Loucy (cell line): ENCODE data around the gene SORCS2.

Experiments used
- H2AFZ ChIP-seq: fragments of 200-600 bp; sonication (generic); 2 replicates; pipeline ENCODE4 v1.6.0; 2016; ENCODE audit warnings: antibody characterized with exemption, mild to moderate bottlenecking, low read length, moderate library complexity
- H3F3A ChIP-seq: fragments of 200-600 bp; 2 replicates; pipeline ENCODE4 v1.6.0; 2016; ENCODE audit warnings: antibody characterized with exemption, low read depth, mild to moderate bottlenecking
- H3K27me3 ChIP-seq: fragments of 200-600 bp; sonication (generic); 2 replicates; pipeline ENCODE4 v1.6.1; 2014; ENCODE audit warnings: low read length, mild to moderate bottlenecking; ENCODE audit not compliant: insufficient read depth, poor library complexity, severe bottlenecking
- H3K36me3 ChIP-seq: fragments of 200-600 bp; sonication (generic); 2 replicates; pipeline ENCODE4 v1.6.1; 2016; ENCODE audit warnings: low read length; ENCODE audit not compliant: insufficient read depth
- H3K4me1 ChIP-seq: fragments of 200-600 bp; sonication (generic); 2 replicates; pipeline ENCODE4 v1.5.1; 2014; ENCODE audit warnings: low read length, mild to moderate bottlenecking; ENCODE audit not compliant: insufficient read depth, poor library complexity, severe bottlenecking
- H3K4me2 ChIP-seq: fragments of 200-600 bp; sonication (generic); 2 replicates; pipeline ENCODE4 v1.6.0; 2014; ENCODE audit warnings: antibody characterized with exemption, low read length, low read depth, mild to moderate bottlenecking; ENCODE audit not compliant: poor library complexity, severe bottlenecking
- H3K4me3 ChIP-seq: fragments of 200-600 bp; sonication (generic); 2 replicates; pipeline ENCODE4 v1.5.1; 2014; ENCODE audit warnings: low read length, mild to moderate bottlenecking, mixed read lengths; ENCODE audit not compliant: poor library complexity, severe bottlenecking
- H3K79me2 ChIP-seq: fragments of 200-600 bp; sonication (generic); 2 replicates; pipeline ENCODE4 v1.6.1; 2014; ENCODE audit warnings: low read length; ENCODE audit not compliant: insufficient read depth
- H3K9ac ChIP-seq: fragments of 200-600 bp; sonication (generic); 2 replicates; pipeline ENCODE4 v1.6.0; 2014; ENCODE audit warnings: mild to moderate bottlenecking, low read depth, low read length, moderate library complexity; ENCODE audit not compliant: poor library complexity, severe bottlenecking
- H3K9me2 ChIP-seq: fragments of 200-600 bp; sonication (generic); replicated peaks from 2 replicates; pipeline ENCODE4 v1.6.1; 2016; ENCODE audit warnings: low read depth, low read length, mixed read lengths
- H3K9me3 ChIP-seq: fragments of 200-600 bp; sonication (generic); 2 replicates; pipeline ENCODE4 v1.6.1; 2014; ENCODE audit warnings: mild to moderate bottlenecking, antibody characterized with exemption, low read length, low read depth; ENCODE audit not compliant: insufficient read depth
- H4K20me1 ChIP-seq: fragments of 200-600 bp; sonication (generic); 2 replicates; pipeline ENCODE4 v1.6.0; 2014; ENCODE audit warnings: antibody characterized with exemption, low read length, mild to moderate bottlenecking; ENCODE audit not compliant: insufficient read depth, poor library complexity, severe bottlenecking
- EZH2phosphoT487 ChIP-seq: fragments of 200-600 bp; IDR thresholded peaks from 2 replicates; pipeline ENCODE4 v1.6.1; 2018; ENCODE audit warnings: antibody characterized with exemption, mild to moderate bottlenecking, moderate library complexity, borderline replicate concordance
- TF ChIP-seq, protein P1 (sequence below): fragments of 200-600 bp; sonication (generic); conservative IDR thresholded peaks from 2 replicates; pipeline ENCODE4 v1.5.1; 2014; ENCODE audit warnings: mild to moderate bottlenecking, antibody characterized with exemption, low read length

The SORCS2 gene

GRCh38 chr4:7758476-7758875 lies 566.1 kb downstream of the SORCS2 start:
- Histone ChIP-seq H3F3A (no peaks in the 10 kb centered on the region), H3K4me2 (no peak overlapping the region), H3K9ac (no peak overlapping the region), H3K36me3 (no peaks in the 10 kb centered on the region), H3K4me1 (no peaks in the 10 kb centered on the region), H3K79me2 (no peaks in the 10 kb centered on the region), H4K20me1 (no peaks in the 10 kb centered on the region), H3K9me2 (no peaks in the 10 kb centered on the region), H2AFZ (no peak overlapping the region), H3K4me3 (no peak overlapping the region), H3K27me3 (no peaks in the 10 kb centered on the region), H3K9me3 (peaks cover 3% of the 10 kb centered on the region; the same call in 1 of the 2 replicates)
- TF ChIP-seq, protein P1, sequence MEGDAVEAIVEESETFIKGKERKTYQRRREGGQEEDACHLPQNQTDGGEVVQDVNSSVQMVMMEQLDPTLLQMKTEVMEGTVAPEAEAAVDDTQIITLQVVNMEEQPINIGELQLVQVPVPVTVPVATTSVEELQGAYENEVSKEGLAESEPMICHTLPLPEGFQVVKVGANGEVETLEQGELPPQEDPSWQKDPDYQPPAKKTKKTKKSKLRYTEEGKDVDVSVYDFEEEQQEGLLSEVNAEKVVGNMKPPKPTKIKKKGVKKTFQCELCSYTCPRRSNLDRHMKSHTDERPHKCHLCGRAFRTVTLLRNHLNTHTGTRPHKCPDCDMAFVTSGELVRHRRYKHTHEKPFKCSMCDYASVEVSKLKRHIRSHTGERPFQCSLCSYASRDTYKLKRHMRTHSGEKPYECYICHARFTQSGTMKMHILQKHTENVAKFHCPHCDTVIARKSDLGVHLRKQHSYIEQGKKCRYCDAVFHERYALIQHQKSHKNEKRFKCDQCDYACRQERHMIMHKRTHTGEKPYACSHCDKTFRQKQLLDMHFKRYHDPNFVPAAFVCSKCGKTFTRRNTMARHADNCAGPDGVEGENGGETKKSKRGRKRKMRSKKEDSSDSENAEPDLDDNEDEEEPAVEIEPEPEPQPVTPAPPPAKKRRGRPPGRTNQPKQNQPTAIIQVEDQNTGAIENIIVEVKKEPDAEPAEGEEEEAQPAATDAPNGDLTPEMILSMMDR = no peak
- no peak for TF ChIP-seq EZH2phosphoT487

DNA sequence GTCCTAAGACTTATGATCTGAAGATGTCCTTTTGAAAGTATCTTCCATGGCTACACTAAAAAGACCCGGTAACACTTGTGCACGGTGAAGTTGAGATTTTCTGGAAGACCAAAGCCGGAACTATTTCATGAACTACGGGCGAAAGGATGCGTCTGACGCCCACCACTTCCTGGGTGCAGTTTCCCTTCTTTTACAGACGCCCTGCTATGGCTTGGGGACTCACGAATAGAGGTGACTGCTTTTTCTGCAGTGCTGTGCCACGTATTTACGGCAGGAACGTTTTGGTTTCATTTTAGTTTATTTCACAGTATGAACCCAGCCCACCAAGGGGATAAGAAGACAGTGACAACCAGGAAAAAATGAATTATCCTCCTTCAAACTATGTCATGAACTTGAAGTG lies 566.9 kb downstream of the SORCS2 start:
- Histone ChIP-seq H3K36me3 (no peaks in the 10 kb centered on the region), H4K20me1 (no peaks in the 10 kb centered on the region), H3F3A (no peaks in the 10 kb centered on the region), H3K9me3 (peaks cover 3% of the 10 kb centered on the region; the same call in 1 of the 2 replicates), H3K4me3 (peak overlapping the region; percentile 56), H3K4me2 (peak overlapping the region; percentile 54), H3K4me1 (no peaks in the 10 kb centered on the region), H2AFZ (peak overlapping the region; percentile 70), H3K9me2 (no peaks in the 10 kb centered on the region), H3K79me2 (no peaks in the 10 kb centered on the region), H3K27me3 (no peaks in the 10 kb centered on the region), H3K9ac (no peak overlapping the region)
- no peak for TF ChIP-seq EZH2phosphoT487
- TF ChIP-seq, protein P1 = no peak

GRCh38 chr4:7759635-7760034 lies 567.3 kb downstream of the SORCS2 start:
- Histone ChIP-seq H3K27me3 (no peaks in the 10 kb centered on the region), H3K36me3 (no peaks in the 10 kb centered on the region), H3K9ac (no peak overlapping the region), H3K4me3 (peak overlapping the region; percentile 56), H4K20me1 (no peaks in the 10 kb centered on the region), H3K9me3 (peaks cover 3% of the 10 kb centered on the region; the same call in 1 of the 2 replicates), H3K79me2 (no peaks in the 10 kb centered on the region), H3F3A (no peaks in the 10 kb centered on the region), H3K4me2 (peak overlapping the region; percentile 54), H3K9me2 (no peaks in the 10 kb centered on the region), H3K4me1 (no peaks in the 10 kb centered on the region), H2AFZ (peak overlapping the region; percentile 70; the same call in 1 of the 2 replicates)
- TF ChIP-seq EZH2phosphoT487 = no peak

DNA sequence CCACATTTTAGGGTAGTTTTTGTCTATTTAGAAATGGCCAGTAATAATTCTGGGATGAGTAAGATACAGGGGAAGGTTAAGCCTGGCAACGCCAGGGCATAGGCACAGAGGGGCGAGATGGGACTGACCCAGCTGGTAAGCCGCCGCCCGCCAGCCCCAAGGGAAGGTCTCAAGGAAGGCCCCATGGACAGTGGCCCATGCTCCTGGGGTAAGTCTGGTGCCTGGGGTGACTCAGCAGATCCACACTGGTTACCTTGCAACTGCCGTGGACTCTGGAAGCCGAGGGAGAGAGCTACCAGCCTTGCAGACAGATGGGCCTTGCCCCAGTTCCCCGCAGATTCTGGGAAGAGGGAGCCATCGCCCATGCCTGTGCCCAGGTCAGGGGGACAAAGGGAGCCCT lies 567.9 kb downstream of the SORCS2 start:
- no peak overlapping the region for H3K4me3 ChIP-seq
- H3K4me2 ChIP-seq = no peak overlapping the region

More for the DNA sequence above, 567.9 kb downstream of the SORCS2 start:
- TF ChIP-seq, protein P1 = no peak
- no peak for TF ChIP-seq EZH2phosphoT487
- Histone ChIP-seq H3K79me2 (no peaks in the 10 kb centered on the region), H3K9me2 (no peaks in the 10 kb centered on the region), H3K36me3 (no peaks in the 10 kb centered on the region), H4K20me1 (no peaks in the 10 kb centered on the region), H3F3A (no peaks in the 10 kb centered on the region), H3K27me3 (no peaks in the 10 kb centered on the region), H3K9me3 (peaks cover 3% of the 10 kb centered on the region; the same call in 1 of the 2 replicates), H3K9ac (no peak overlapping the region), H2AFZ (no peak overlapping the region), H3K4me1 (no peaks in the 10 kb centered on the region)
